ENCODE measurements around the gene ACBD3. TPM values are rescaled to one million over a fixed set of nuclear protein-coding genes. Genes with fewer than 3 reads are reported as not detected.

Gene ACBD3
- total RNA-seq, 1 experiment from 2014 or later: 25.2 TPM

DNA sequence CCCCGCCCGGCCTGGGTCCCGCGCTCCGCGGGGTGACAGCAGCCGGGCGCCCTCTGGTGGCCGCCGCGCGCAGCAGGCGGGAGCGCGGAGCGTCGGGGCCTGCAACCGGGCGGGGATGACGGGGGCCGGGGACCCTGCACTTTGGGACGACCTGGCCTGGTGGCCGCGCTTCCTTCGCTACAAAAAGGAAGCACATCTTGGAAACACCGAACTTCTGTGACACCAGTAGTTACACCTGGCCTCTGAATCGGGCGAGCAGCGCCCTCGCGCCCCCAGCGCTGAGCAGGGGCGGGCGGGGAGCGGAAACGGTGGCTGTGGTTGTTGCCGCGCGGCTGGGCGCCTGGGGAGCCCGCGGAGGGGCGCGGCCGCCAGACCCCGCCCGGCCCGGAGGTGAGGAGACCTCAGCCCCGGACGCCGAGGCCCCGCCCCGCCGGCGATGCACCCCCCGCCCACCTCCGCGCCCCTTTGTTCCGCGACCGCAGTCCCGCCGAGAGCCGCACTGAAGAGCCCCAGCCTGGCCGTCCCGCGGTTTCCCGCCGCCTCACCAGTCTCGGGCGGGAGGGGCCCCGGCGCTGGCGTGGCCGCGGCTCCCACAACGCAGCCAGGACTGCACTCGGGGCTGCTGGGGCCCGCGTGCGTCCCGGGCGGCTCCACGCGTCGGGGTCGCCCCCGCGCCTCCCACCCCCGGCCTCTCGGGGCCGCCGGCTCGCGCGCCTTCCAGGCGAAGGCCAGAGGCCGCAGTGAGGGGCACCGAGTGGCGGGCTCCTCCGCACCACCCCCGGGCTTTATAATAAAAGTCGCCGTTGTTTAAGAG, 64.7 kb downstream of the ACBD3 start:
- Histone ChIP-seq H3K79me2 (ENCODE audit: low read length) (no peaks in the 10 kb centered on the region), H3K27ac (ENCODE audit: low read length) (peak overlapping the region; percentile 64), H3K4me3 (ENCODE audit: low read length) (peak overlapping the region; percentile 75), H3K36me3 (ENCODE audit: insufficient read depth, low read length) (no peaks in the 10 kb centered on the region), H4K20me1 (ENCODE audit: insufficient read depth, low read depth, low read length) (no peaks in the 10 kb centered on the region), H2AFZ (ENCODE audit: low read length) (peak overlapping the region; percentile 82), H3K9ac (ENCODE audit: low read length) (peak overlapping the region; percentile 73), H3K9me3 (ENCODE audit: low read length) (no peaks in the 10 kb centered on the region), H3K4me2 (ENCODE audit: low read depth, low read length, poor library complexity, severe bottlenecking) (peak overlapping the region; percentile 95), H3K9me2 (replicated peaks; ENCODE audit: insufficient read depth, low read length) (no peaks in the 10 kb centered on the region), H3K27me3 (ENCODE audit: low read length) (no peaks in the 10 kb centered on the region), H3K4me1 (ENCODE audit: low read length) (peaks cover 34% of the 10 kb centered on the region)
- DNase-seq: peak; percentile 84

DNA sequence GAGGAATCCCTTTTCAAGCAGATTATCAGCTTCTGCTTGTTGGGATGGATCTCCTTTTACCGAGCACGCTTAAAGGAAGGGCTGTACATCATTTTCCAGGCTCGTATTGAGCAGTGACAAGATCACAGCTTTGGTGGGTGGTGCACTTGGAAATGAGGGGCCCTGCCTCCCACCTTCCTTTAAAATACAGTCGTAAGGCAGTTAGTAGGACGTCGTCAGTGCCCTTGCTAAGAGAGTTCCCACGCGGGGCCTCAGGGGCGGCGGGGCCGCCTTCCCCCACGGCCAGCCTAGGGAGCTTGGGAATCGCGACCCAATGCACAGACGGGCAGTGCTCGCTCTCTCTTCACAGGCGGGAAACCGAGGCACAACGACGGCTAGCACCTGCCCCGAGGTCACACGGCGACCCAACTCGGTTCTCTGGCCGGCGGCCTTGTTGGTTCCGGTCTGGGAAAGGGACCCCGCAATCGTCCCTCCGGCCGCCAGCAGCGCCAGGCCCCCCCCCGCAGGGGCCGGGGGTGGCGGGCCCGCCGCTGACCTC, 65.4 kb downstream of the ACBD3 start:
- H3K36me3 ChIP-seq (ENCODE audit: insufficient read depth, low read length): no peaks in the 10 kb centered on the region
- H3K27me3 ChIP-seq (ENCODE audit: low read length): no peaks in the 10 kb centered on the region
- H3K4me1 ChIP-seq (ENCODE audit: low read length): peaks cover 34% of the 10 kb centered on the region
- H3K27ac ChIP-seq (ENCODE audit: low read length): no peak overlapping the region
- H3K4me2 ChIP-seq (ENCODE audit: low read depth, low read length, poor library complexity, severe bottlenecking): peak overlapping the region; percentile 95
- no peaks in the 10 kb centered on the region for H4K20me1 ChIP-seq (ENCODE audit: insufficient read depth, low read depth, low read length)
- peak overlapping the region; percentile 73 for H3K9ac ChIP-seq (ENCODE audit: low read length)
- no peak for DNase-seq
- no peak overlapping the region for H2AFZ ChIP-seq (ENCODE audit: low read length)
- no peaks in the 10 kb centered on the region for H3K79me2 ChIP-seq (ENCODE audit: low read length)
- no peaks in the 10 kb centered on the region for H3K9me3 ChIP-seq (ENCODE audit: low read length)
- H3K9me2 ChIP-seq (replicated peaks; ENCODE audit: insufficient read depth, low read length): no peaks in the 10 kb centered on the region
- peak overlapping the region; percentile 75; the same call in 1 of the 2 replicates for H3K4me3 ChIP-seq (ENCODE audit: low read length)

DNA sequence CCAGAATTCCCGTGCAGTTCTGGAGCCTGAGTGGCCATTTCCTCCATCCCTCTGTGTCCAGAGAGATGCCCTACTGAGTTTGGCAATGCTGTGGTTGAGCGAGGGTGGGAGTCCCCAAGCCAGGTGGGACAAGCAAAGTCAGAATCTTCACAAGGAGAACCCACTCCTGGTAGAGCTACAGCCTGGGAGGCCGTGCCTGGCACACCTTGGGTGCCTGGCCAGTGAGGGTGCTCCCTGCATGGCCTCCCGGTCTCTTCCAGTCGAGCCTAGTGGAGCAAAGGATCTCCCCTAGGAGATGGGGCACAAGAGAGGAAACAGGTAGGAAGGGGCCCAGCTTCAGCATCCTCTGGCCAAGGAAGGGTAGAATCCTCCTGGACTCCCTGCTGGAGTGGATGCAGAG, 66.1 kb downstream of the ACBD3 start:
- Histone ChIP-seq H3K4me2 (ENCODE audit: low read depth, low read length, poor library complexity, severe bottlenecking) (no peak overlapping the region), H3K27ac (ENCODE audit: low read length) (no peak overlapping the region), H3K79me2 (ENCODE audit: low read length) (no peaks in the 10 kb centered on the region), H3K4me1 (ENCODE audit: low read length) (peaks cover 32% of the 10 kb centered on the region), H3K9me3 (ENCODE audit: low read length) (no peaks in the 10 kb centered on the region), H3K9me2 (replicated peaks; ENCODE audit: insufficient read depth, low read length) (no peaks in the 10 kb centered on the region), H2AFZ (ENCODE audit: low read length) (no peak overlapping the region), H3K4me3 (ENCODE audit: low read length) (no peak overlapping the region), H3K36me3 (ENCODE audit: insufficient read depth, low read length) (no peaks in the 10 kb centered on the region), H3K27me3 (ENCODE audit: low read length) (no peaks in the 10 kb centered on the region), H3K9ac (ENCODE audit: low read length) (0 out of 2 replicates have a peak overlapping the region, but pooled peaks have one; percentile 73), H4K20me1 (ENCODE audit: insufficient read depth, low read depth, low read length) (no peaks in the 10 kb centered on the region)
- no peak for DNase-seq

DNA sequence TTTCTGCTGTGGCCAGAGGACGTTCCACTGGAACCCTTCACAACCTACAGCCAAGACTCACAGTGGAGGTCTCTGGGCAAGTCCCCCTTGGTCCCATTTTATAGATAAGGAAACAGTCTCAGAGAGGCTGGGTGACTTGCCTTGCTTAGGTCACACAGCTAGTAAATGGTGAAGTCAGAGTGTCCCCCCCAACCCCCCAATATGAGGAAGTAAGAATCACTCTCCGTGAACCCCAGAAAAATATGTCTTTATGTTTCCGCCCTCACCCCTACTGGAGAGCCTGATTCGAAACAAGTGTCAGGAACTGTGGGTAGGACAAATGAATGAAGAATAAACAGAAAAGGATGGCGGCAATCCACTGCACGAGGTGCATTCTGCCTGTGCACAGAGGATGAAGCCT, 67.4 kb downstream of the ACBD3 start:
- Histone ChIP-seq H3K9me2 (replicated peaks; ENCODE audit: insufficient read depth, low read length) (no peaks in the 10 kb centered on the region), H2AFZ (ENCODE audit: low read length) (no peak overlapping the region), H3K4me2 (ENCODE audit: low read depth, low read length, poor library complexity, severe bottlenecking) (no peak overlapping the region), H3K9me3 (ENCODE audit: low read length) (no peaks in the 10 kb centered on the region), H3K79me2 (ENCODE audit: low read length) (no peaks in the 10 kb centered on the region), H3K27ac (ENCODE audit: low read length) (no peak overlapping the region), H3K36me3 (ENCODE audit: insufficient read depth, low read length) (no peaks in the 10 kb centered on the region), H3K4me3 (ENCODE audit: low read length) (no peak overlapping the region), H3K9ac (ENCODE audit: low read length) (no peak overlapping the region), H4K20me1 (ENCODE audit: insufficient read depth, low read depth, low read length) (no peaks in the 10 kb centered on the region), H3K27me3 (ENCODE audit: low read length) (no peaks in the 10 kb centered on the region), H3K4me1 (ENCODE audit: low read length) (peaks cover 21% of the 10 kb centered on the region)
- DNase-seq: no peak

DNA sequence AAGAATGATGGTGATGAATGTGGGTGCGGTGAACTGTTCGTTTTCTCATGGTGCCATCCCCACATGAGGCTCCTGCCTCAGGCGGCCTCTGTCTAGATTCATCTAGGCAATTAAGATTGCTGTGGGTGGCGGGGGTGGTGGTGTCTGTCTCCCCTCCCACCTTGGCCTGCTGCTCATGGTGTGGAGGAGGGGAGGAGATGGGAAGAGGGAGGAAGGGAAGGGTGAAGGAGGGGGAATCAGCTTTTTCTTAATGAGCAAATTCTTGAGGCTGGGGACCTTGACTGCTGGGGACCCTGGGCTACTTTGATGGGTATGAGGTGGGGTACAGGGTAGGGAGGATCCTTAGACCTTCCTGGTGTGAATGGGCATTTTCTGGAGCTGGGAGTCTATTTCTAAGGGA, 68.2 kb downstream of the ACBD3 start:
- H3K79me2 ChIP-seq (ENCODE audit: low read length): no peaks in the 10 kb centered on the region
- H3K4me1 ChIP-seq (ENCODE audit: low read length): peaks cover 19% of the 10 kb centered on the region
- H2AFZ ChIP-seq (ENCODE audit: low read length): no peak overlapping the region
- no peaks in the 10 kb centered on the region for H3K36me3 ChIP-seq (ENCODE audit: insufficient read depth, low read length)
- H3K9me2 ChIP-seq (replicated peaks; ENCODE audit: insufficient read depth, low read length): no peaks in the 10 kb centered on the region
- no peak overlapping the region for H3K9ac ChIP-seq (ENCODE audit: low read length)
- H3K4me2 ChIP-seq (ENCODE audit: low read depth, low read length, poor library complexity, severe bottlenecking): no peak overlapping the region
- DNase-seq: no peak
- H3K9me3 ChIP-seq (ENCODE audit: low read length): no peaks in the 10 kb centered on the region
- no peaks in the 10 kb centered on the region for H4K20me1 ChIP-seq (ENCODE audit: insufficient read depth, low read depth, low read length)
- no peak overlapping the region for H3K4me3 ChIP-seq (ENCODE audit: low read length)
- no peak overlapping the region for H3K27ac ChIP-seq (ENCODE audit: low read length)
- H3K27me3 ChIP-seq (ENCODE audit: low read length): no peaks in the 10 kb centered on the region

DNA sequence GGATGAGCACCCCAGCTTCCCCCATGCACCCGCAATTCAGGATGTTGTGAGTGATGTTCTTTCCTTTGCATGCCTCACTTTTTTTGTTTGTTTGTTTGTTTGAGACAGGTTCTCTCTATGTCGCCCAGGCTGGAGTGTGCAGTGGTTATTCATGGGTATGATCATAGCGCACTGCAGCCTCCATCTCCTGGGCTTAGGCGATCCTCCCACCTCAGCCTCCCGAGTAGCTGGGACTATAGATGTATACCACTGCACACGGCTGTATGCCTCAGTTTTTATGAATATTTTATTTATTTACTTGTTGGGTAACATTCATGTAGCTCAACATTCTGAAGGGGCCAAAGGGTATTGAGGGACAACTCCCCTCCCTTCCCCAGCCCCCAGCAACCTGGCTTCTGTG, 69.2 kb downstream of the ACBD3 start:
- Histone ChIP-seq H3K27ac (ENCODE audit: low read length) (no peak overlapping the region), H3K9me2 (replicated peaks; ENCODE audit: insufficient read depth, low read length) (no peaks in the 10 kb centered on the region), H4K20me1 (ENCODE audit: insufficient read depth, low read depth, low read length) (no peaks in the 10 kb centered on the region), H3K4me1 (ENCODE audit: low read length) (peaks cover 9% of the 10 kb centered on the region), H3K79me2 (ENCODE audit: low read length) (no peaks in the 10 kb centered on the region), H2AFZ (ENCODE audit: low read length) (no peak overlapping the region), H3K4me2 (ENCODE audit: low read depth, low read length, poor library complexity, severe bottlenecking) (no peak overlapping the region), H3K36me3 (ENCODE audit: insufficient read depth, low read length) (no peaks in the 10 kb centered on the region), H3K9ac (ENCODE audit: low read length) (no peak overlapping the region), H3K27me3 (ENCODE audit: low read length) (no peaks in the 10 kb centered on the region), H3K4me3 (ENCODE audit: low read length) (no peak overlapping the region), H3K9me3 (ENCODE audit: low read length) (no peaks in the 10 kb centered on the region)
- no peak for DNase-seq

DNA sequence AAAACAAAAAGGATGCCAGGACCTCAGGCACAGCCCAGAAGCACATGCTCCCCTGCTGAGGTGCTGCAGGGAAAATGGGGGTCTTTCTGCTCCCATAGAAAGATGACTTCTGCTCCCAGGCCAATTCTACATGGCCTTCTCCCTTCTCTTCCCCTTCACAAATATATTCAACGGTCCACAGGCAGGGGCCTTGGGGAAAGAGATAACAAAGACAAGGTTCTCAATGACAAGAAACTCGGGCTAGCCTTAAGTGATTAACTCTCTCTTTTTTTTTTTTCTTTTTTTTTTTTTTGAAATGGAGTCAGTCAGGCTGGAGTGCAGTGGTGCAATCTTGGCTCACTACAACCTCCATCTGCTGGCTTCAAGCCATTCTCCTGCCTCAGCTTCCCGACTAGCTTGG, 69.9 kb downstream of the ACBD3 start:
- no peak overlapping the region for H3K4me2 ChIP-seq (ENCODE audit: low read depth, low read length, poor library complexity, severe bottlenecking)
- H2AFZ ChIP-seq (ENCODE audit: low read length): no peak overlapping the region
- no peak for DNase-seq
- no peaks in the 10 kb centered on the region for H3K9me3 ChIP-seq (ENCODE audit: low read length)
- H3K79me2 ChIP-seq (ENCODE audit: low read length): no peaks in the 10 kb centered on the region
- H3K4me3 ChIP-seq (ENCODE audit: low read length): no peak overlapping the region
- peaks cover 12% of the 10 kb centered on the region for H3K4me1 ChIP-seq (ENCODE audit: low read length)
- no peaks in the 10 kb centered on the region for H3K27me3 ChIP-seq (ENCODE audit: low read length)
- no peak overlapping the region for H3K9ac ChIP-seq (ENCODE audit: low read length)
- no peaks in the 10 kb centered on the region for H3K36me3 ChIP-seq (ENCODE audit: insufficient read depth, low read length)
- no peaks in the 10 kb centered on the region for H4K20me1 ChIP-seq (ENCODE audit: insufficient read depth, low read depth, low read length)
- H3K9me2 ChIP-seq (replicated peaks; ENCODE audit: insufficient read depth, low read length): no peaks in the 10 kb centered on the region
- H3K27ac ChIP-seq (ENCODE audit: low read length): no peak overlapping the region

DNA sequence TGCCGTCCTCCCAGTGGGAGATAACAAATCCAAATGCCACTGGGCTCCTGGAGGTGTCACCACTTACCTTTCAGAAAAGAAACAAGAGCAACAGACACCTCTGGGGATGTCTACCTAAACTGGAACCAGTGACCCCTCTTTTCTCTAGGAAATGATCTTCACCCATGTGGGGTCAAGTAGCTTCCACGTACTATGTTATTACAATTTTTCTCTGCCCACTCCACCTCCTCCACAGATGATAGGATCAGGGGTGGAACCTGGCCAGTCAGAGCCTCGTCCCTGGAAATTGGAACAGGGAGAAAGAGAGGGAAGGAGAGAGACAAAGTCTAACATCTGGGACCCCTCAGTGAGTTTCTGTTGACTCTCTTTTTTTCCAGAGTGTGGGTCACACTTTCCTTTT, 73.9 kb downstream of the ACBD3 start:
- Histone ChIP-seq H3K79me2 (ENCODE audit: low read length) (no peaks in the 10 kb centered on the region), H3K27me3 (ENCODE audit: low read length) (no peaks in the 10 kb centered on the region), H3K27ac (ENCODE audit: low read length) (no peak overlapping the region), H3K4me1 (ENCODE audit: low read length) (peaks cover 34% of the 10 kb centered on the region), H3K4me3 (ENCODE audit: low read length) (no peak overlapping the region), H3K4me2 (ENCODE audit: low read depth, low read length, poor library complexity, severe bottlenecking) (no peak overlapping the region), H3K9me3 (ENCODE audit: low read length) (no peaks in the 10 kb centered on the region), H3K9me2 (replicated peaks; ENCODE audit: insufficient read depth, low read length) (no peaks in the 10 kb centered on the region), H2AFZ (ENCODE audit: low read length) (no peak overlapping the region), H3K36me3 (ENCODE audit: insufficient read depth, low read length) (no peaks in the 10 kb centered on the region), H3K9ac (ENCODE audit: low read length) (no peak overlapping the region), H4K20me1 (ENCODE audit: insufficient read depth, low read depth, low read length) (no peaks in the 10 kb centered on the region)
- DNase-seq: no peak

Data from Karpas-422 (cell line).